ENCODE results near the gene IGF2R.
"Not testable (repeated sequence)": the region's sequence is repeated elsewhere in the genome, so short reads cannot be mapped to it uniquely, and the experiment has no call there.

IGF2R gene

GRCh38 chr6:160102956-160103824 lies 134.3 kb downstream of the IGF2R start:
- no peak for DNase-seq

- no peak for DNase-seq
Observed at GRCh38 chr6:160103825-160104100, 134.9 kb downstream of the IGF2R start.

- no peak for DNase-seq
Observed at GRCh38 chr6:160104821-160105517, 136.1 kb downstream of the IGF2R start.

- DNase-seq, result no peak
Observed at GRCh38 chr6:160106010-160106409, 137.1 kb downstream of the IGF2R start.

GRCh38 chr6:160106701-160107100 lies 137.8 kb downstream of the IGF2R start:
- no peak for DNase-seq

GRCh38 chr6:160108077-160108476 lies 139.2 kb downstream of the IGF2R start:
- DNase-seq, result no peak

GRCh38 chr6:160110586-160111123 lies 141.8 kb downstream of the IGF2R start:
- DNase-seq, result no peak

GRCh38 chr6:160111806-160112205 lies 142.9 kb downstream of the IGF2R start:
- no peak for DNase-seq

GRCh38 chr6:160112628-160113299 lies 143.9 kb downstream of the IGF2R start:
- no peak for DNase-seq

GRCh38 chr6:160114536-160114935 lies 145.7 kb downstream of the IGF2R start:
- not testable (repeated sequence) for DNase-seq

GRCh38 chr6:160115421-160115820 lies 146.5 kb downstream of the IGF2R start:
- DNase-seq, result no peak

GRCh38 chr6:160116411-160116810 lies 147.5 kb downstream of the IGF2R start:
- no peak for DNase-seq

- no peak for DNase-seq
Observed at GRCh38 chr6:160117137-160117536, 148.3 kb downstream of the IGF2R start.

- no peak for DNase-seq
Observed at GRCh38 chr6:160118620-160119229, 149.8 kb downstream of the IGF2R start.

GRCh38 chr6:160120087-160120486 lies 151.2 kb downstream of the IGF2R start:
- no peak for DNase-seq

- no peak for DNase-seq
Observed at GRCh38 chr6:160121558-160121957, 152.7 kb downstream of the IGF2R start, which contains the start of gene SLC22A1. Gene SLC22A1, plus strand, starts transcription at chr6:160121815. Its CDS starts 121 bp downstream, at chr6:160121936.

GRCh38 chr6:160121981-160122380 lies 153.1 kb downstream of the IGF2R start:
- no peak for DNase-seq

- no peak for DNase-seq
Observed at GRCh38 chr6:160122744-160123143, 153.9 kb downstream of the IGF2R start.

- DNase-seq, result no peak
Observed at GRCh38 chr6:160124007-160124406, 155.1 kb downstream of the IGF2R start.

GRCh38 chr6:160124605-160125004 lies 155.7 kb downstream of the IGF2R start:
- no peak for DNase-seq

- not testable (repeated sequence) for DNase-seq
Observed at GRCh38 chr6:160125105-160125504, 156.2 kb downstream of the IGF2R start.

- DNase-seq, result no peak
Observed at GRCh38 chr6:160127270-160128124, 158.6 kb downstream of the IGF2R start.
